Tibial nerve (tissue), 4 donors: ENCODE measurements around the gene TIMM21. TPM values are rescaled to one million over a fixed set of nuclear protein-coding genes. Genes with fewer than 3 reads are reported as not detected.

ENCODE experiments used
- DNase-seq, 2 donors: peaks; one replicate each; pipeline ENCODE4 v3.0.0-alpha.2; 2019; ENCODE audit warnings: low spot score in 2 of 2
- H3K27ac ChIP-seq, 4 donors: fragments of 200-600 bp; sonication (generic) in 3 of 4; one replicate each; pipeline ENCODE4 v1.5.1; 2017 to 2019; ENCODE audit warnings: mild to moderate bottlenecking in 1 of 4
- H3K27me3 ChIP-seq, 2 donors: fragments of 200-600 bp; sonication (generic) in 1 of 2; one replicate each; pipeline versions ENCODE4 v1.5.1 to v1.6.0; 2017 to 2019
- H3K36me3 ChIP-seq, 3 donors: fragments of 200-600 bp; sonication (generic); one replicate each; pipeline ENCODE4 v1.5.1; 2018 to 2019
- H3K4me1 ChIP-seq, 4 donors: fragments of 200-600 bp; sonication (generic) in 3 of 4; one replicate each; pipeline ENCODE4 v1.5.1; 2017 to 2019
- H3K4me3 ChIP-seq, 4 donors: fragments of 200-600 bp; sonication (generic) in 3 of 4; one replicate each; pipeline ENCODE4 v1.5.1; 2017 to 2019; ENCODE audit warnings: mild to moderate bottlenecking in 1 of 4, moderate library complexity in 1 of 4
- H3K9me3 ChIP-seq, 4 donors: fragments of 200-600 bp; sonication (generic) in 3 of 4; one replicate each; pipeline ENCODE4 v1.5.1; 2017 to 2019
- CTCF ChIP-seq, 5 experiments: fragments of 200-600 bp in 3 of 5; fragments of 450-650 bp in 2 of 5; sonication (generic) in 3 of 5; IDR thresholded peaks; one replicate each; pipeline ENCODE4 v1.5.1; 2016 to 2019; ENCODE audit warnings: antibody characterized with exemption in 5 of 5, mild to moderate bottlenecking in 3 of 5, moderate library complexity in 2 of 5
- EP300 ChIP-seq, 2 donors: sonication (generic); formaldehyde crosslinking; IDR thresholded peaks; one replicate each; pipeline ENCODE4 v1.6.1; 2017; ENCODE audit warnings: antibody characterized with exemption in 2 of 2, mild to moderate bottlenecking in 1 of 2
- POLR2A ChIP-seq, 2 donors: fragments of 450-650 bp; IDR thresholded peaks; one replicate each; pipeline ENCODE4 v1.6.1; 2017; ENCODE audit warnings: antibody characterized with exemption in 2 of 2, mild to moderate bottlenecking in 2 of 2, moderate library complexity in 2 of 2
- WGBS, 2 donors: methylation state at CpG; one replicate each; pipeline ENCODE4 v1.1.5; 2018; 5-methylcytosine and 5-hydroxymethylcytosine counted together
- total RNA-seq, 4 donors: library from RNA; depleted of rRNA; stranded (reverse); fragments of >200 nt; gene quantifications; one replicate each; pipeline ENCODE4 v1.1.0, GENCODE V29; 2016

TIMM21 gene
- total RNA-seq, 4 donors from 2014 or later: 28.0 to 58.3 (median 33.6) TPM

DNA sequence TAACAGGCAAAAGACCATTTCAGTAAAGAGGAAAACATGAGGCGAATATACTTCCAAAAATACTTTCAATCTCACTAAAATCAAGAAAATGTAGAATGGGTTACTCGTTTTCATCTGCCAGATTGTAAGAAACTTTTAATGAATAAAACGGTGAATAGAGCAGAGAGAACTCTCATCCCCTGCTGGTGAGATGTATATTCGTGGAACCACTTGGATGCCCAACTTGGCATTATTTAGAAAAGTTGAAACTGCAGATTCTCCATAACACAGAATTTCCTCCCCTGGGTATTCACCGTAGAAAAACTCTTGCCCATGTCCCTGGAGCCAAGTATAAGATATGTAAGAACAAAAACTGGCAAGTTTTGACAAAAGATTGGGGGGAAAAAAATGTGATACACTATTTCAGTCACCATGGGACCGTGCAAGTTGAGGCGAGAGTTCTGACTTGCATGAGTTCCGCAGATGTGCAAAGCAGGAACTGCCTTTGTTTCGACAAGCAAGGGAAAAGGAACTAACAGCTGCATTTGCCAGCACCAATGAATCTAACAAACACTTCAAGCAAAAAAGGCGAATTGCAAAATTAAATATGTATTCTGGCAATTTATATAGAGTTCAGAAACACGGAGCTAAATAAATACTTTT, 14.8 kb downstream of the TIMM21 start:
- H3K4me3 ChIP-seq: no peak overlapping the region
- TF ChIP-seq POLR2A (IDR thresholded peaks at IDR 0.05) (no peak), EP300 (IDR thresholded peaks at IDR 0.05) (no peak), CTCF (IDR thresholded peaks at IDR 0.05) (no peak)
- no peaks in the 10 kb centered on the region for H3K4me1 ChIP-seq
- H3K9me3 ChIP-seq: no peaks in the 10 kb centered on the region
- no peak overlapping the region for H3K27ac ChIP-seq
- 72 to 78% methylated on average over 11 of the region's 11 CpGs for whole genome bisulfite sequencing, 2 donors
- H3K27me3 ChIP-seq: no peaks in the 10 kb centered on the region
- DNase-seq: no peak
- H3K36me3 ChIP-seq: peaks cover 0 to 45% (median 0%) of the 10 kb centered on the region in 3 donors

DNA sequence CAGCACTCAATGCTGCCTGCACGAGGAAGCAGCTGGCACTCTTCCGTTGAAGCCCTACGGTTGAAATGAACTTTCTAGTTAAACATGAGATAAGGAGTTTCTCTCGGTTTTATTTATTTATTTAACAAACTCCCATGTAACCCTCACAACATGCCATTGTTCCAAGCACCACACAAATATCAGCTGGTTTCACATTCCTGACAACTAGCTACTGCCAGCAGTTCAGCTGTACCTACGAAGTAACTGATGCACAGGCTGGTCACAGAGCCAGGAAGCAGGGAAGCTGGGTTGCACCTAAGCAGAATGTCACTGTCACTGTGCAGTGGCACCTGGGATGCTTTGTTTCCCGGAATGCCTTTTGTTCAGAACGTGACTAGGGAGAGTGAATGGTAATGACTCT, 18.1 kb downstream of the TIMM21 start:
- TF ChIP-seq EP300 (IDR thresholded peaks at IDR 0.05): no peak
- TF ChIP-seq POLR2A (IDR thresholded peaks at IDR 0.05): no peak
- TF ChIP-seq CTCF (IDR thresholded peaks at IDR 0.05): no peak
- H3K27me3 ChIP-seq: no peaks in the 10 kb centered on the region
- no peaks in the 10 kb centered on the region for H3K9me3 ChIP-seq
- H3K4me1 ChIP-seq: no peaks in the 10 kb centered on the region
- H3K36me3 ChIP-seq: peaks cover 0 to 12% (median 0%) of the 10 kb centered on the region in 3 donors
- H3K4me3 ChIP-seq: no peak overlapping the region
- 68 to 70% methylated on average over 7 of the region's 7 CpGs for WGBS, 2 donors
- H3K27ac ChIP-seq: no peak overlapping the region
- no peak for DNase-seq

DNA sequence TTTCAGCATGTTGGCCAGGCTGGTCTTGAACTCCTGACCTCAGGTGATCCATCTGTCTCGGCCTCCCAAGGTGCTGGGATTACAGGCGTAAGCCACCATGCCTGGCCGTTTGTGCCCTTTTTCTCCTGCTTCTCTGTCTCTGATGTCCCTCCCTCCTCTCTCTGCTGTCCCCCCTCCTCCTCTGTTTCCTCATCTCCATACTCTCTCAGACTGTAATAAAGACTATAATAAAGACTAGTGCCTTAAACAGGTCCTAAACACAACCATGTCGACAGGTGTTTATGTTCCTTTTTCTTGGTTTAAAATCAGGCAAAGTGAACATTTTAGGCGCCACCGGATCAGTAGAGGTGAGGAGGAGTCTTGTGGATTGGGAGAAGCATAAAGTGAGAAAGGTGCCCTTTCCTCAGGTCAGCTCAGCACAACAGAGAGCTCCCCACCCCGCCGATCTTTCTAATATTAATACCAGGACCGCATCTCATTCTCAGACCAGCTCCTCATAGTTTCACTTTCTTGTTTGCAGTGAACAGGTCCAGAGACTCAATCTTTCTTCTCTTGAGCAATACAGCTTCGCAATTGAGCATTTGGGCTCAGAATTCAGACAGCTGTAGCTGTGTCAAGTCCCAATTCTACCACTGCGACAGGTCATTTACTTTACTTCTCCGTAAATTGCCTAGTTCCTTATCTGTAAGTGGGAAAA, 23.7 kb downstream of the TIMM21 start:
- WGBS, 2 donors: 76 to 86% methylated on average over 12 of the region's 12 CpGs
- peak overlapping the region in 1 of 4 donors; percentile 6 for H3K4me3 ChIP-seq
- DNase-seq: no peak
- no peaks in the 10 kb centered on the region for H3K4me1 ChIP-seq
- no peak for TF ChIP-seq CTCF (IDR thresholded peaks at IDR 0.05)
- no peak for TF ChIP-seq POLR2A (IDR thresholded peaks at IDR 0.05)
- TF ChIP-seq EP300 (IDR thresholded peaks at IDR 0.05): no peak
- H3K27me3 ChIP-seq: peaks cover 0 to 5% of the 10 kb centered on the region in 2 donors
- no peaks in the 10 kb centered on the region for H3K9me3 ChIP-seq
- no peak overlapping the region for H3K27ac ChIP-seq
- no peaks in the 10 kb centered on the region for H3K36me3 ChIP-seq

DNA sequence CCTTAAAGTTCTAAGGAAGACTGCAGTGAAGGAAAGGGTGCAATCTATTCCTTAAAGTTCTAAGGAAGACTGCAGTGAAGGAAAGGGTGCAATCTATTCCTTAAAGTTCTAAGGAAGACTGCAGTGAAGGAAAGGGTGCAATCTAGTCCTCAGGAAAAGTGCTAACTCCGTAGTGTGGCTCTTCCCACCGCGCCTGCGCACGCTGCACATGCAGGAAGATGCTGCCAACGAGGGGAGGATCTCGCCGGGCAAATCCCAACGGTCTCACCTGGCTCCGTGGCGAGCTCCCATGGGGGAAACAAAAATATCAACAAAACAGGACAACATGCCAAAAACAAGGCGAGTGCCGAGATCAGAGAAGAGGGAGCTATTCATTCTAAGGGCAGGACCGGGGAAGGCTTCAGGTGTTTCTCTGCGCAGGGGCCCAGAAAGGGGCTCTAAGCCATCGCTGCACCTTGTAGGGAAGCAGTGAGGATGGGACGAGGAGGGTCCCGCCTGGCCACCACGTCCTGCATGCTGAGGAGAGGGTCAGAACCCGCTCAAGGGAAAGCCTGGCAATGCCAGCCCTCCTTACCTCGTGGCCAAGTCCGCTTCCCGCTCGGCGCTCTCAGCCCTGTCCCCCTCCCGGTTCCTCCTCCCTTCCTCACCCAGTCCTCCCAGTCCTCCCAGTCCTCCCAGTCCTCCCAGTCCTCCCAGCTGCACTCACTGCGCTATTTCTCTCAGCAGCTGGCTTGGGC, 24.5 kb downstream of the TIMM21 start:
- H3K4me3 ChIP-seq: peak overlapping the region in 1 of 4 donors; percentile 6
- H3K9me3 ChIP-seq: no peaks in the 10 kb centered on the region
- no peak for DNase-seq
- H3K36me3 ChIP-seq: no peaks in the 10 kb centered on the region
- no peaks in the 10 kb centered on the region for H3K4me1 ChIP-seq
- peaks cover 0 to 5% of the 10 kb centered on the region in 2 donors for H3K27me3 ChIP-seq
- 85 to 86% methylated on average over 27 of the region's 27 CpGs for WGBS, 2 donors
- TF ChIP-seq POLR2A (IDR thresholded peaks at IDR 0.05): no peak
- TF ChIP-seq EP300 (IDR thresholded peaks at IDR 0.05): no peak
- no peak for TF ChIP-seq CTCF (IDR thresholded peaks at IDR 0.05)
- H3K27ac ChIP-seq: no peak overlapping the region

DNA sequence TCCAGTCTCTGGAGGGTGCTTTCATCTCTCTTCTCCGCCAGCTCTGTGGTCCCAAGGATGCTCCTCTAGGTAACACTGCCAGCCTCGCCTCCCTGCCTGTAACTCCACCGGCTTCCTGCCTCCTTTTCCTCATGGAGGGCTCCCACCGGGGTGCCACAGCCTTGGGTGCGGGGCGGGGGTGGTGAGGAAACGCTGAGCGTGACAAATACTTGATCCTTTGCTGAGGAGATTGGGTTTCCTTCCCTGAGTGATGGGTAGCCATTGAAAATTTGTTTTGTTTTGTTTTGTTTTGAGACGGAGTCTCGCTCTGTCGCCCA, 25.1 kb downstream of the TIMM21 start:
- DNase-seq: no peak
- TF ChIP-seq EP300 (IDR thresholded peaks at IDR 0.05) (no peak), POLR2A (IDR thresholded peaks at IDR 0.05) (no peak)
- no peak overlapping the region for H3K27ac ChIP-seq
- no peaks in the 10 kb centered on the region for H3K9me3 ChIP-seq
- 89 to 90% methylated on average over 11 of the region's 11 CpGs for WGBS, 2 donors
- H3K27me3 ChIP-seq: peaks cover 0 to 5% of the 10 kb centered on the region in 2 donors
- no peaks in the 10 kb centered on the region for H3K36me3 ChIP-seq
- no peak overlapping the region for H3K4me3 ChIP-seq
- H3K4me1 ChIP-seq: no peaks in the 10 kb centered on the region
